Heart left ventricle (tissue), 16 donors: ENCODE measurements around the gene CIB4. TPM values are rescaled to one million over a fixed set of nuclear protein-coding genes. Genes with fewer than 3 reads are reported as not detected.
A peak's percentile ranks its signal among the peaks of the same experiment; 100 is the strongest.

Source experiments
- ATAC-seq, 4 donors: fragments of 200-7000 bp; cut with Tn5 transposase; one replicate each; pipeline ENCODE4 v1.9.1; 2020 to 2022; ENCODE audit warnings: moderate library complexity in 4 of 4, mild to moderate bottlenecking in 3 of 4, moderate number of reproducible peaks in 1 of 4
- DNase-seq, 5 donors: peaks; one replicate each; pipeline ENCODE4 v3.0.0-alpha.2; 2020
- H3K27ac ChIP-seq, 12 donors: fragments of 200-600 bp; sonication (generic) in 4 of 12; one replicate each; pipeline versions ENCODE4 v1.5.0 to v1.8.0; 2016 to 2022; ENCODE audit warnings: mild to moderate bottlenecking in 2 of 12
- H3K27me3 ChIP-seq, 9 donors: fragments of 200-600 bp; sonication (generic) in 2 of 9; one replicate each; pipeline versions ENCODE4 v1.5.1 to v1.8.0; 2016 to 2022; ENCODE audit warnings: mild to moderate bottlenecking in 3 of 9
- H3K36me3 ChIP-seq, 9 donors: fragments of 200-600 bp; sonication (generic) in 2 of 9; one replicate each; pipeline versions ENCODE4 v1.5.0 to v1.8.0; 2018 to 2022; ENCODE audit warnings: mild to moderate bottlenecking in 2 of 9
- H3K4me1 ChIP-seq, 12 donors: fragments of 200-600 bp; sonication (generic) in 4 of 12; one replicate each; pipeline versions ENCODE4 v1.5.0 to v1.8.0; 2016 to 2022; ENCODE audit warnings: mild to moderate bottlenecking in 3 of 12
- H3K4me3 ChIP-seq, 12 donors: fragments of 200-600 bp; sonication (generic) in 4 of 12; one replicate each; pipeline versions ENCODE4 v1.5.0 to v1.8.0; 2017 to 2022; ENCODE audit warnings: mild to moderate bottlenecking in 9 of 12, moderate library complexity in 4 of 12
- H3K9me3 ChIP-seq, 12 donors: fragments of 200-600 bp; sonication (generic) in 4 of 12; one replicate each; pipeline versions ENCODE4 v1.5.0 to v1.8.0; 2016 to 2022; ENCODE audit warnings: mild to moderate bottlenecking in 1 of 12
- CTCF ChIP-seq, 12 donors: fragments of 200-600 bp; sonication (generic) in 4 of 12; IDR thresholded peaks; one replicate each; pipeline versions ENCODE4 v1.5.0 to v1.8.0; 2018 to 2022; ENCODE audit warnings: antibody characterized with exemption in 12 of 12, mild to moderate bottlenecking in 5 of 12
- POLR2A ChIP-seq, 2 donors: fragments of 450-650 bp; IDR thresholded peaks; one replicate each; pipeline ENCODE4 v1.6.1; 2017; ENCODE audit warnings: antibody characterized with exemption in 2 of 2, mild to moderate bottlenecking in 2 of 2, moderate library complexity in 2 of 2
- WGBS, 4 donors: extraction: QIAGEN DNeasy Blood & Tissue Kit in 2 of 4; methylation state at CpG; one replicate each; pipeline versions ENCODE4 v1.1.5 to v1.1.7; 2013 to 2018; 5-methylcytosine and 5-hydroxymethylcytosine counted together
- intact Hi-C, 10 donors: fragments of 100-400 bp; cut with DNase I; formaldehyde crosslinking; loops; one replicate each; pipeline versions ENCODE4 v1.11.1 to v1.14.2; 2022
- polyA plus RNA-seq, 2 donors: library from polyadenylated mRNA; stranded (reverse); fragments of 200-250 nt; gene quantifications; one replicate each; pipeline ENCODE4 v1.2.3, GENCODE V29; 2013
- total RNA-seq, 9 donors: library from RNA; depleted of rRNA in 2 of 9; stranded (reverse); fragments of >200 nt in 2 of 9; fragmentation: NEBNext Ultra II Directional in 3 of 9; extraction: Animal tissue kit (Norgen Biotek cat#: 25700) in 3 of 9; gene quantifications; one replicate each; pipeline versions ENCODE4 v1.1.0 to v1.2.4, GENCODE V29; 2016 to 2023
- donor health status: ischemic (EF 13 %, LVEDD 7.1; RV severe dilation, severe dysfunction).
- donor health status: healthy with polysubstance abuse.
- donor health status: DM: no; HTN: yes; CAD: no.
- donor health status: DM: no; HTN: no; CAD: no.
- donor health status: ischemic (EF 25% LVEDD 6.9; RV normal size, moderate dysfunction).
- donor health status: ischemic (EF 25% LVEDD 5.7; RV mildly dilated, moderate dysfunction).
- donor health status: healthy.
- donor health status: DM: yes; HTN: yes; CAD: no.
- donor health status: ischemic (EF 35%, LVEDD 5.7; RV mildly dilated, moderate dysfunction).
- donor health status: nonischemic (EF 11% LVEDD 7.7; RV severe dilation, severe dysfunction).
- donor health status: DM: yes; HTN: yes; CAD: no.
- donor health status: PGD.
- donor health status: ischemic (EF 29% LVEDD 5.4; RV normal size, mild dysfunction).
- donor health status: nonischemic (EF 23%, LVEDD 6.1; RV moderate dilation, normal function).

The CIB4 gene
- total and polyA plus RNA-seq, 11 donors = not detected

GRCh38 chr2:26634636-26635230, 6.4 kb downstream of the CIB4 start:
- H3K9me3 ChIP-seq = no peaks in the 10 kb centered on the region
- peaks cover 0 to 3% (median 0%) of the 10 kb centered on the region in 9 donors for H3K27me3 ChIP-seq
- no peak for TF ChIP-seq POLR2A (IDR thresholded peaks at IDR 0.05)
- no peak for TF ChIP-seq CTCF (IDR thresholded peaks at IDR 0.05)
- no peak overlapping the region for H3K27ac ChIP-seq
- DNase-seq = peak in 1 of 5 donors; percentile 43
- H3K4me3 ChIP-seq = no peak overlapping the region
- intact Hi-C loops = no loop called here
- H3K4me1 ChIP-seq = no peaks in the 10 kb centered on the region
- no peaks in the 10 kb centered on the region for H3K36me3 ChIP-seq
- ATAC-seq = no peak
- 90 to 92% (median 91%) methylated on average over 7 to 11 of the region's 11 CpGs for WGBS, 4 donors

GRCh38 chr2:26633993-26634595, 7.1 kb downstream of the CIB4 start:
- DNase-seq (no peak), ATAC-seq (no peak)
- intact Hi-C loops = no loop called here
- Histone ChIP-seq H3K9me3 (no peaks in the 10 kb centered on the region), H3K27ac (no peak overlapping the region), H3K36me3 (no peaks in the 10 kb centered on the region), H3K27me3 (peaks cover 0 to 3% (median 0%) of the 10 kb centered on the region in 9 donors), H3K4me1 (no peaks in the 10 kb centered on the region), H3K4me3 (no peak overlapping the region)
- TF ChIP-seq CTCF (IDR thresholded peaks at IDR 0.05) (no peak), POLR2A (IDR thresholded peaks at IDR 0.05) (no peak)
- WGBS, 4 donors = 80 to 87% (median 82%) methylated on average over 7 of the region's 7 CpGs

GRCh38 chr2:26633351-26633945, 7.7 kb downstream of the CIB4 start:
- DNase-seq (peak in 1 of 5 donors; percentile 29), ATAC-seq (no peak)
- no peak overlapping the region for H3K4me3 ChIP-seq
- no peaks in the 10 kb centered on the region for H3K9me3 ChIP-seq
- H3K4me1 ChIP-seq = no peaks in the 10 kb centered on the region
- intact Hi-C loops = no loop called here
- no peaks in the 10 kb centered on the region for H3K36me3 ChIP-seq
- WGBS, 4 donors = 76 to 88% (median 85%) methylated on average over 11 to 13 of the region's 13 CpGs
- no peak overlapping the region for H3K27ac ChIP-seq
- H3K27me3 ChIP-seq = peaks cover 0 to 3% (median 0%) of the 10 kb centered on the region in 9 donors
- TF ChIP-seq CTCF (IDR thresholded peaks at IDR 0.05) = no peak

GRCh38 chr2:26632624-26633185, 8.5 kb downstream of the CIB4 start:
- WGBS, 4 donors = 74 to 85% (median 81%) methylated on average over 14 of the region's 14 CpGs

More at GRCh38 chr2:26632624-26633185, 8.5 kb downstream of the CIB4 start:
- intact Hi-C loops = no loop called here
- Histone ChIP-seq H3K4me3 (no peak overlapping the region), H3K27me3 (peaks cover 0 to 3% (median 0%) of the 10 kb centered on the region in 9 donors), H3K4me1 (no peaks in the 10 kb centered on the region), H3K9me3 (no peaks in the 10 kb centered on the region), H3K36me3 (no peaks in the 10 kb centered on the region), H3K27ac (no peak overlapping the region)
- no peak for DNase-seq
- no peak for ATAC-seq
- TF ChIP-seq CTCF (IDR thresholded peaks at IDR 0.05) = no peak
- TF ChIP-seq POLR2A (IDR thresholded peaks at IDR 0.05) = no peak
